Thoracic aorta (tissue), 2 donors: ENCODE results near the gene RASAL1. TPM values are rescaled to one million over a fixed set of nuclear protein-coding genes. Genes with fewer than 3 reads are reported as not detected.

Source experiments
- ATAC-seq: fragments of 150-250 bp; one replicate; pipeline ENCODE4 v1.8.0; 2017; ENCODE audit warnings: low read depth; ENCODE audit not compliant: insufficient number of reproducible peaks, low FRiP score
- DNase-seq: peaks from one replicate; pipeline ENCODE4 v3.0.0-alpha.2; 2020; ENCODE audit warnings: low spot score
- H3K27ac ChIP-seq, 2 donors: fragments of 200-600 bp; sonication (generic); 1 replicate in 1 of 2; 2 replicates in 1 of 2; pipeline ENCODE4 v1.5.1; 2016; ENCODE audit warnings: mild to moderate bottlenecking in 2 of 2, moderate library complexity in 2 of 2
- H3K27me3 ChIP-seq: fragments of 200-600 bp; sonication (generic); replicated peaks from 2 replicates; pipeline ENCODE4 v1.6.0; 2016; ENCODE audit warnings: mild to moderate bottlenecking; ENCODE audit not compliant: insufficient read depth
- H3K36me3 ChIP-seq: fragments of 200-600 bp; sonication (generic); one replicate; pipeline ENCODE4 v1.5.1; 2016
- H3K4me1 ChIP-seq, 2 donors: fragments of 200-600 bp; sonication (generic); 1 replicate in 1 of 2; 2 replicates in 1 of 2; pipeline versions ENCODE4 v1.5.1 to v1.6.0; 2016; ENCODE audit warnings: low read depth in 2 of 2, mild to moderate bottlenecking in 1 of 2; ENCODE audit not compliant: control insufficient read depth in 1 of 2
- H3K4me3 ChIP-seq: fragments of 200-600 bp; sonication (generic); 2 replicates; pipeline ENCODE4 v1.5.1; 2016; ENCODE audit warnings: mild to moderate bottlenecking
- H3K9me3 ChIP-seq: fragments of 200-600 bp; sonication (generic); 2 replicates; pipeline ENCODE4 v1.5.1; 2016
- CTCF ChIP-seq: fragments of 200-600 bp; sonication (generic); IDR thresholded peaks from one replicate; pipeline ENCODE4 v1.5.1; 2019; ENCODE audit warnings: antibody characterized with exemption
- total RNA-seq, 2 donors: library from RNA; depleted of rRNA; stranded (reverse); fragments of >200 nt; gene quantifications; one replicate each; pipeline versions ENCODE4 v1.1.0 to v1.2.3, GENCODE V29; 2016

The RASAL1 gene
- total RNA-seq, 2 donors from 2014 or later, result 2.0 TPM; not detected in 1

DNA sequence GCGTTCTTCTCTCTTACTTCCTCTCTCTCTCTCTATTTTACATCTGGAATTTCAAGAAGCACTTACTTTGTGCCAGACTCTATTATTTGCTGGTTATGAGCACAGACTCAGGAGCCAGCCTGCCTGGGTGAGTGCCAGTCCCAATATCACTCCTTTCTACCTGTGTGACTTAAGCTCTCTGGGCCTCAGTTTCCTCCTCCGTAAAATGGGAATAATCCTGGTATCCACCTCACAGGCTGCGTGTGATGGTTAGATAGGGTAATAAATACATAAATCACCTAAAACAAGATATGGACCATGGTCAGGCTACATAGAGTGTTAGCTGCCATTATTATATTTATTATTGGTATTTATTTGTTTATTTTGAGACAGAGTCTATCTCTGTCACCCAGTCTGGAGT is 24.3 kb downstream of the RASAL1 start:
- Histone ChIP-seq H3K9me3 (no peaks in the 10 kb centered on the region), H3K36me3 (no peaks in the 10 kb centered on the region), H3K27ac (no peak overlapping the region), H3K4me3 (no peak overlapping the region), H3K4me1 (no peaks in the 10 kb centered on the region), H3K27me3 (no peaks in the 10 kb centered on the region)
- ATAC-seq, result no peak
- no peak for DNase-seq
- TF ChIP-seq CTCF, result no peak

GRCh38 chr12:113109872-113110599 is 25.5 kb downstream of the RASAL1 start:
- no peaks in the 10 kb centered on the region for H3K9me3 ChIP-seq
- ATAC-seq, result no peak
- no peak overlapping the region for H3K27ac ChIP-seq
- no peaks in the 10 kb centered on the region for H3K36me3 ChIP-seq
- no peaks in the 10 kb centered on the region for H3K4me1 ChIP-seq
- no peaks in the 10 kb centered on the region for H3K27me3 ChIP-seq
- DNase-seq, result no peak
- TF ChIP-seq CTCF, result no peak
- no peak overlapping the region for H3K4me3 ChIP-seq

DNA sequence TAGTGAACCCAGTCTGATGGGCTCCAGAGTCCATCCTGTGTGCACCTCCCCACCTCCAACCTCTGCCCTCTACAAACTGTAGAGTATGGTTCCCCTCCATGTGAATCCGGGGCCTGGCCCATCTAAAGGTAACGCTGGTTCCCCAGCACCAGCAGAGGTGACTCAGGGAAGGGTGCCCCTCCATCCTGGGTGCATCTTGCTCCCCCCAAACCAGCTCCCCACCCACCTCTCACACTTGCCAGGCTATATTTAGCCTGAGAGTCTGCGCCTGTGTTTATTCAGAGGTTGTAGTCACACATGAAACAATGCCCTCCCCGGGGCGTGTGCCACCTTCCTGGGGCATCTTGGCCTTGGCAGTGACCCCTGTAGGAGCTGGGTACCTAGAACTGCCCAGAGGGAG is 26.2 kb downstream of the RASAL1 start:
- DNase-seq (no peak), ATAC-seq (no peak)
- Histone ChIP-seq H3K4me3 (no peak overlapping the region), H3K27me3 (no peaks in the 10 kb centered on the region), H3K9me3 (no peaks in the 10 kb centered on the region), H3K4me1 (no peaks in the 10 kb centered on the region), H3K36me3 (no peaks in the 10 kb centered on the region), H3K27ac (no peak overlapping the region)
- no peak for TF ChIP-seq CTCF

DNA sequence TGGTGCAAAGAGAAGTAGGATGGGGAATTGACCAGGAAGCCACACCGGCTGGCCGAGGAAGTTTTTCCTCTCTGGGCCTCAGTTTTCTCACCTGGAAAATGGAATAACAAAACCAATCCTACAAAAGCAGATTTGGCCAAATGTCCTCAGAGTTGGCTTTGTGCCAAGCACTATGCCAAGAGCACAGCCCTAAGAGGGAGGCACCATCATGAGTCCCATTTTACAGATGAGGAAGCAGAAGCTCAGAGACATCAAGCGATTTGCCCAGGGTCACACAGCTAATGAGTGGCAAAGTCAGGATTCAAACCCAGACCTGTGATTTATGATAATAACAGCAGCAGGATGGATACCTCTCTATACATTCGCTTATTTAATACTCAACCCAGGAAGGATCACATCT is 27.3 kb downstream of the RASAL1 start:
- no peak for TF ChIP-seq CTCF
- H3K27ac ChIP-seq, result no peak overlapping the region
- H3K4me3 ChIP-seq, result no peak overlapping the region
- no peaks in the 10 kb centered on the region for H3K9me3 ChIP-seq
- no peak for ATAC-seq
- H3K4me1 ChIP-seq, result no peaks in the 10 kb centered on the region
- no peak for DNase-seq
- H3K27me3 ChIP-seq, result no peaks in the 10 kb centered on the region
- H3K36me3 ChIP-seq, result no peaks in the 10 kb centered on the region

- H3K4me3 ChIP-seq, result no peak overlapping the region
- H3K4me1 ChIP-seq, result no peaks in the 10 kb centered on the region
- no peaks in the 10 kb centered on the region for H3K9me3 ChIP-seq
- no peaks in the 10 kb centered on the region for H3K27me3 ChIP-seq
- no peak for ATAC-seq
- no peaks in the 10 kb centered on the region for H3K36me3 ChIP-seq
- no peak for TF ChIP-seq CTCF
- no peak for DNase-seq
- no peak overlapping the region for H3K27ac ChIP-seq
Measured at GRCh38 chr12:113106361-113106760, 29.2 kb downstream of the RASAL1 start.
